GM12878 (cell line): Measurements from ENCODE around the gene VEZF1. TPM values are rescaled to one million over a fixed set of nuclear protein-coding genes. Genes with fewer than 3 reads are reported as not detected.

Experiments used
- ATAC-seq: fragments of 200-7000 bp; cut with Tn5 transposase; 3 replicates; pipeline ENCODE4 v1.9.1; 2020; ENCODE audit warnings: mild to moderate bottlenecking, moderate library complexity
- BruUV-seq: library from RNA; stranded (reverse); fragments of 400-500 nt; replicated peaks from 2 replicates; lab custom pipeline; 2021; lab: Mats Ljungman, UMichigan
- CTCF ChIA-PET: fragments of 300-600 bp; sonication (Branson Sonifier 250); formaldehyde crosslinking; extraction: SDS; loops from one replicate; lab custom pipeline; 2021; ENCODE audit warnings: inconsistent platforms; lab: Yijun Ruan, JAX
- POLR2A ChIA-PET: fragments of 350-600 bp; formaldehyde crosslinking; extraction: SDS; loops from one replicate; lab custom pipeline; 2021; ENCODE audit warnings: inconsistent platforms; lab: Charles Lee
- RAD21 ChIA-PET: fragments of 300-600 bp; sonication (Branson Sonifier 250); formaldehyde crosslinking; loops from one replicate; lab custom pipeline; 2023; ENCODE audit warnings: antibody characterized with exemption; ENCODE audit not compliant: unreplicated experiment; lab: Charles Lee
- SMC1A ChIA-PET: fragments of 300-600 bp; sonication (Branson Sonifier 250); formaldehyde crosslinking; loops from one replicate; lab custom pipeline; 2023; ENCODE audit not compliant: unreplicated experiment, uncharacterized antibody; lab: Charles Lee
- DNase-seq: peaks from one replicate; pipeline ENCODE4 v3.0.0-alpha.2; 2011; ENCODE audit warnings: low read depth, low spot score
- FAIRE-seq: peaks from 3 replicates; lab custom pipeline; 2011; peaks lifted over from hg19 to GRCh38; lab: Jason Lieb, UNC
- H2AFZ ChIP-seq: 2 replicates; pipeline ENCODE4 v1.6.0; 2011; ENCODE audit warnings: low read depth, low read length, control low read depth; ENCODE audit not compliant: control insufficient read depth
- H3K27ac ChIP-seq: 2 replicates; pipeline ENCODE4 v1.5.1; 2011; ENCODE audit warnings: control low read depth; ENCODE audit not compliant: control insufficient read depth, insufficient read depth
- H3K27me3 ChIP-seq, 2 experiments: replicated peaks in 1 of 2; 2 replicates each; pipeline versions ENCODE4 v1.6.0 to v1.6.1; 2011; ENCODE audit warnings: low read length in 1 of 2; ENCODE audit not compliant: control insufficient read depth in 2 of 2, insufficient read depth in 2 of 2
- H3K36me3 ChIP-seq, 2 experiments: 2 replicates each; pipeline ENCODE4 v1.5.1; 2011; ENCODE audit warnings: low read length in 1 of 2; ENCODE audit not compliant: control insufficient read depth in 2 of 2, insufficient read depth in 2 of 2
- H3K4me1 ChIP-seq: 2 replicates; pipeline ENCODE4 v1.6.1; 2011; ENCODE audit warnings: mild to moderate bottlenecking, low read length, moderate library complexity, mixed read lengths; ENCODE audit not compliant: control insufficient read depth, insufficient read depth
- H3K4me2 ChIP-seq: 2 replicates; pipeline ENCODE4 v1.6.0; 2011; ENCODE audit warnings: control low read depth; ENCODE audit not compliant: control insufficient read depth, insufficient read depth
- H3K4me3 ChIP-seq: fragments of 200-600 bp; sonication (generic); 2 replicates; pipeline ENCODE4 v1.5.1; 2016
- H3K79me2 ChIP-seq: 2 replicates; pipeline ENCODE4 v1.6.0; 2011; ENCODE audit warnings: low read length; ENCODE audit not compliant: control insufficient read depth, insufficient read depth
- H3K9ac ChIP-seq: 2 replicates; pipeline ENCODE4 v1.8.0; 2011; ENCODE audit warnings: low read length, control low read depth, mixed read lengths; ENCODE audit not compliant: control insufficient read depth, insufficient read depth
- H3K9me3 ChIP-seq: replicated peaks from 3 replicates; pipeline ENCODE4 v1.5.1; 2011; ENCODE audit warnings: mild to moderate bottlenecking, low read length; ENCODE audit not compliant: control insufficient read depth, insufficient read depth
- H4K20me1 ChIP-seq: 2 replicates; pipeline ENCODE4 v1.6.0; 2011; ENCODE audit not compliant: control insufficient read depth, insufficient read depth
- E2F8 ChIP-seq: fragments of 450-650 bp; IDR thresholded peaks from 2 replicates; pipeline ENCODE4 v1.6.1; 2018; ENCODE audit warnings: mild to moderate bottlenecking, low read depth, moderate library complexity; ENCODE audit not compliant: partially characterized antibody
- FOS ChIP-seq: IDR thresholded peaks from 3 replicates; pipeline ENCODE4 v1.6.1; 2011; ENCODE audit warnings: borderline replicate concordance; ENCODE audit not compliant: insufficient read length; ENCODE audit errors: extremely low read depth
- IRF3 ChIP-seq: fragments of 450-650 bp; IDR thresholded peaks from 2 replicates; pipeline ENCODE4 v1.6.1; 2014; ENCODE audit warnings: mild to moderate bottlenecking
- IRF4 ChIP-seq: IDR thresholded peaks from 2 replicates; pipeline ENCODE4 v1.6.1; 2011; ENCODE audit warnings: low read depth, low read length
- PBX3 ChIP-seq: IDR thresholded peaks from 2 replicates; pipeline ENCODE4 v1.6.1; 2011; ENCODE audit warnings: mild to moderate bottlenecking, low read depth, low read length, moderate library complexity; ENCODE audit not compliant: insufficient replicate concordance
- POLR2AphosphoS2 ChIP-seq: IDR thresholded peaks from 2 replicates; pipeline ENCODE4 v1.6.1; 2011; ENCODE audit warnings: low read depth, mild to moderate bottlenecking, low read length, improper control_type of control experiment, moderate library complexity
- RAD21 ChIP-seq: IDR thresholded peaks from 2 replicates; pipeline ENCODE4 v1.6.1; 2011; ENCODE audit warnings: mild to moderate bottlenecking, low read depth, low read length, moderate library complexity; ENCODE audit not compliant: insufficient read depth
- SKIL ChIP-seq: fragments of 450-650 bp; IDR thresholded peaks from 2 replicates; pipeline ENCODE4 v1.6.1; 2017; ENCODE audit warnings: mild to moderate bottlenecking, low read depth, inconsistent platforms; ENCODE audit not compliant: poor library complexity, severe bottlenecking
- SMAD1 ChIP-seq: fragments of 450-650 bp; IDR thresholded peaks from 2 replicates; pipeline ENCODE4 v1.6.1; 2018; ENCODE audit warnings: mild to moderate bottlenecking, low read depth; ENCODE audit not compliant: partially characterized antibody
- SMC3 ChIP-seq: IDR thresholded peaks from 2 replicates; pipeline ENCODE4 v1.6.1; 2011; ENCODE audit warnings: low read length, improper control_type of control experiment, borderline replicate concordance
- STAT1 ChIP-seq: fragments of 450-650 bp; conservative IDR thresholded peaks from 2 replicates; pipeline ENCODE4 v1.6.1; 2014; ENCODE audit warnings: antibody characterized with exemption, mild to moderate bottlenecking
- TCF7 ChIP-seq: IDR thresholded peaks from 2 replicates; pipeline ENCODE4 v1.6.1; 2014; ENCODE audit warnings: antibody characterized with exemption, borderline replicate concordance
- ZBTB33 ChIP-seq: fragments of 450-650 bp; IDR thresholded peaks from 2 replicates; pipeline ENCODE4 v1.6.1; 2017; ENCODE audit warnings: mild to moderate bottlenecking
- ZZZ3 ChIP-seq: IDR thresholded peaks from 2 replicates; pipeline ENCODE4 v1.6.1; 2011; ENCODE audit warnings: low read depth; ENCODE audit not compliant: control insufficient read depth, insufficient read length
- WGBS: methylation state at CpG from one replicate; pipeline ENCODE4 v1.1.6; 2016; ENCODE audit warnings: low lambda C conversion rate; ENCODE audit not compliant: insufficient replicate concordance, insufficient coverage; ENCODE audit errors: missing lambda C conversion rate; 5-methylcytosine and 5-hydroxymethylcytosine counted together
- in situ Hi-C: fragments of 300-500 bp; cut with MboI; formaldehyde crosslinking; loops from 9 replicates; pipeline ENCODE4 v1.14.3; 2018; ENCODE audit warnings: mixed read lengths
- intact Hi-C: fragments of 100-400 bp; cut with micrococcal nuclease; formaldehyde crosslinking; loops from one replicate; pipeline ENCODE4 v1.14.2; 2022; ENCODE audit not compliant: unreplicated experiment
- polyA plus RNA-seq, 11 experiments: library from polyadenylated mRNA; depleted of rRNA in 4 of 11; unstranded in 6 of 11; stranded (reverse) in 5 of 11; fragments of >200 nt; fragmentation: Nextera tagmentation in 4 of 11; fragmentation: Illumina TruSeq in 1 of 11; extraction: Ambion mirVana in 4 of 11; extraction: Trizol in 1 of 11; gene quantifications; 1 replicate in 1 of 11; 2 replicates in 10 of 11; pipeline versions ENCODE4 v1.2.1 to v1.2.3, GENCODE V29; 2011 to 2016; ENCODE audit warnings: inconsistent platforms in 2 of 11, missing spikeins in 2 of 11, low read depth in 1 of 11
- total RNA-seq, 4 experiments: library from RNA; depleted of rRNA in 3 of 4; stranded (reverse); fragments of >200 nt in 3 of 4; fragmentation: Illumina TruSeq in 1 of 4; extraction: Trizol in 1 of 4; gene quantifications; 2 replicates each; pipeline versions ENCODE4 v1.2.1 to v1.2.3, GENCODE V29; 2013 to 2021

VEZF1 gene
- total and polyA plus RNA-seq, 10 of the 15 experiments (the other 5 are each of a cell fraction or from before 2014, with no cell fraction given): 9.5 to 28.2 (median 20.3) TPM

- Histone ChIP-seq H3K9ac (no peak overlapping the region), H2AFZ (no peak overlapping the region), H3K4me1 (no peaks in the 10 kb centered on the region), H3K9me3 (no peaks in the 10 kb centered on the region), H3K4me2 (no peak overlapping the region), H3K27me3 (no peaks in the 10 kb centered on the region; a peak in 1 of 4 replicates), H3K79me2 (no peaks in the 10 kb centered on the region), H3K4me3 (no peak overlapping the region), H3K27ac (no peak overlapping the region), H4K20me1 (no peaks in the 10 kb centered on the region), H3K36me3 (no peaks in the 10 kb centered on the region)
- intact Hi-C loops (no loop called here), in situ Hi-C loops (no loop called here)
- ATAC-seq (no peak), DNase-seq (no peak), FAIRE-seq (no peak)
- ChIA-PET RAD21 (no interaction called here), CTCF (interaction anchor here (1.0 to 1.8 kb wide), 3 partner anchors 22 to 107 kb away, joined by 3 to 4 read pairs (median 3); no protein-coding TSS in a partner anchor), POLR2A (interaction anchor here (0.7 kb wide), 1 partner anchor 39 kb away, joined by 4 read pairs; no protein-coding TSS in a partner anchor), SMC1A (interaction anchor here (0.8 to 1.8 kb wide), 4 partner anchors 19 to 105 kb away, joined by 3 to 7 read pairs (median 4); no protein-coding TSS in a partner anchor)
- BruUV-seq: no TSS peak
- 75% methylated on average over 26 of the region's 26 CpGs for WGBS
- no peak for TF ChIP-seq STAT1
- no peak for TF ChIP-seq IRF3
- TF ChIP-seq SMC3: no peak
- TF ChIP-seq SKIL: no peak
- TF ChIP-seq PBX3: no peak
- TF ChIP-seq ZBTB33: no peak
- no peak for TF ChIP-seq IRF4
- no peak for TF ChIP-seq ZZZ3
- TF ChIP-seq RAD21: no peak
- TF ChIP-seq TCF7: no peak
- TF ChIP-seq POLR2AphosphoS2: no peak
- no peak for TF ChIP-seq E2F8
- no peak for TF ChIP-seq SMAD1
- TF ChIP-seq FOS: no peak
Measured at GRCh38 chr17:57965521-57966160, 22.4 kb downstream of the VEZF1 start.
